Erythroblast (primary cell): ENCODE results near the gene DLGAP4.

ENCODE experiments used
- DNase-seq, 2 experiments: peaks; one replicate each; lab custom pipeline; 2025; lab: John Stamatoyannopoulos, UW
- GATA1 ChIP-seq: IDR thresholded peaks from 2 replicates; pipeline ENCODE4 v1.6.1; 2011; ENCODE audit warnings: low read depth, mild to moderate bottlenecking, control low read depth, low read length, moderate library complexity
- POLR2A ChIP-seq: IDR thresholded peaks from 2 replicates; pipeline ENCODE4 v1.6.1; 2011; ENCODE audit warnings: mild to moderate bottlenecking, low read length

DLGAP4 gene

GRCh38 chr20:36270744-36271638 is 35.1 kb upstream of the DLGAP4 start:
- TF ChIP-seq GATA1 (no peak), POLR2A (no peak)
- DNase-seq = no peak

- DNase-seq = no peak
- no peak for TF ChIP-seq POLR2A
- TF ChIP-seq GATA1 = no peak
These were observed 34.2 kb upstream of the DLGAP4 start for GRCh38 chr20:36271639-36272546.

GRCh38 chr20:36272547-36273220 is 33.5 kb upstream of the DLGAP4 start:
- no peak for DNase-seq
- TF ChIP-seq GATA1 = no peak
- no peak for TF ChIP-seq POLR2A

- DNase-seq = peak; percentile 8 to 13
- TF ChIP-seq POLR2A (no peak), GATA1 (no peak)
These were observed 32.5 kb upstream of the DLGAP4 start for GRCh38 chr20:36273414-36274180.

- DNase-seq = no peak
- TF ChIP-seq POLR2A = no peak
- no peak for TF ChIP-seq GATA1
These were observed 31.8 kb upstream of the DLGAP4 start for GRCh38 chr20:36274181-36274841.

- TF ChIP-seq GATA1 (no peak), POLR2A (no peak)
- DNase-seq = no peak
These were observed 31.1 kb upstream of the DLGAP4 start for GRCh38 chr20:36275011-36275410.

GRCh38 chr20:36275441-36276189 is 30.5 kb upstream of the DLGAP4 start:
- TF ChIP-seq POLR2A (no peak), GATA1 (no peak)

GRCh38 chr20:36277546-36277945 is 28.6 kb upstream of the DLGAP4 start:
- DNase-seq = no peak
- TF ChIP-seq GATA1 (no peak), POLR2A (no peak)

More at GRCh38 chr20:36275441-36276189, 30.5 kb upstream of the DLGAP4 start:
- no peak for DNase-seq

- no peak for DNase-seq
- TF ChIP-seq POLR2A (no peak), GATA1 (no peak)
These were observed 26.8 kb upstream of the DLGAP4 start for GRCh38 chr20:36279362-36279761.

GRCh38 chr20:36279776-36280175 is 26.4 kb upstream of the DLGAP4 start:
- DNase-seq = no peak

GRCh38 chr20:36281785-36282380 is 24.3 kb upstream of the DLGAP4 start:
- no peak for TF ChIP-seq POLR2A
- no peak for TF ChIP-seq GATA1
- no peak for DNase-seq

More at GRCh38 chr20:36279776-36280175, 26.4 kb upstream of the DLGAP4 start:
- TF ChIP-seq POLR2A (no peak), GATA1 (no peak)
